GM23248 (cell line): Measurements from ENCODE around the gene TPRX2.

Experiments used
- EZH2 ChIP-seq: fragments of 200-600 bp; sonication (generic); IDR thresholded peaks from 2 replicates; pipeline ENCODE4 v1.6.1; 2018; ENCODE audit warnings: antibody characterized with exemption, mild to moderate bottlenecking; ENCODE audit not compliant: insufficient read depth, poor library complexity, severe bottlenecking
- EZH2phosphoT487 ChIP-seq: fragments of 200-600 bp; sonication (generic); IDR thresholded peaks from 2 replicates; pipeline ENCODE4 v1.6.1; 2018; ENCODE audit warnings: antibody characterized with exemption, moderate library complexity, mild to moderate bottlenecking, low read depth; ENCODE audit not compliant: insufficient read depth

DNA sequence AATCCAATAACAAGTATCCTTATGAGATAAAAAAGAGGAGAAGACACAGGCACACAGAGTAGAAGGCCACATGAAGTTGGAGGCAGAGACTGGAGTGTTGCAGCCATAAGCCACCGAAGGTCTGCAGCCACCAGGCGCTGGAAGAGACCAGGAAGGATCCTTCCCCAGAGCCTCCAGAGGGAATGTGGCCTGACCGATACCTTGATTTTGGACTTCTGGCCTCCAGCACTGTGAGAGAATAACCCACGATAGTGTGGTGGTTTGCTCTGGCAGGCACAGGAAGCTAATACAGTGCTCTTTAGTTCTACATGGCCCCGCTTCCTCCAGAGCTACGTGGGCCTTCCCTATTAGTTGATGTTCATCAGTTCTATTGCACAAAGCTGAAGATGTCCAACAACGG is 42.3 kb downstream of the TPRX2 start:
- TF ChIP-seq EZH2phosphoT487 (no peak), EZH2 (no peak)
